HepG2 (cell line): ENCODE data around the gene SPACA1. TPM values are rescaled to one million over a fixed set of nuclear protein-coding genes. Genes with fewer than 3 reads are reported as not detected.
A peak's percentile ranks its signal among the peaks of the same experiment; 100 is the strongest.

ENCODE experiments used
- ATAC-seq: fragments of 200-7000 bp; cut with Tn5 transposase; 3 replicates; pipeline ENCODE4 v1.9.1; 2020; ENCODE audit warnings: mild to moderate bottlenecking, moderate library complexity
- BruUV-seq: library from RNA; stranded (reverse); fragments of 400-500 nt; replicated peaks from 2 replicates; lab custom pipeline; 2021; lab: Mats Ljungman, UMichigan
- CTCF ChIA-PET: fragments of 300-600 bp; formaldehyde crosslinking; extraction: SDS; loops from one replicate; lab custom pipeline; 2021; ENCODE audit warnings: low total read pairs, inconsistent platforms, low intra/inter-chr PET ratio; lab: Yijun Ruan, JAX
- POLR2A ChIA-PET: fragments of 350-600 bp; sonication (Branson Sonifier 250); formaldehyde crosslinking; loops from one replicate; lab custom pipeline; 2020; ENCODE audit warnings: antibody characterized with exemption, inconsistent platforms; lab: Yijun Ruan, JAX
- DNase-seq: peaks from one replicate; pipeline ENCODE4 v3.0.0-alpha.2; 2015; ENCODE audit warnings: low spot score
- FAIRE-seq: peaks from 3 replicates; lab custom pipeline; 2011; peaks lifted over from hg19 to GRCh38; lab: Jason Lieb, UNC
- H2AFZ ChIP-seq: one replicate; pipeline ENCODE4 v1.6.1; 2011; ENCODE audit warnings: low read length, inconsistent platforms
- H3K27ac ChIP-seq: fragments of 300-600 bp; 3 replicates; pipeline ENCODE4 v1.8.0; 2011; ENCODE audit warnings: mixed run types, mild to moderate bottlenecking, mixed read lengths, low read length, inconsistent platforms; ENCODE audit not compliant: insufficient read depth; ENCODE audit errors: extremely low read length
- H3K27me3 ChIP-seq, 2 experiments: fragments of 200-600 bp in 1 of 2; 2 replicates in 1 of 2; 3 replicates in 1 of 2; pipeline versions ENCODE4 v1.6.0 to v1.8.0; 2011; ENCODE audit warnings: low read length in 2 of 2, mild to moderate bottlenecking in 2 of 2, moderate library complexity in 2 of 2, inconsistent platforms in 1 of 2; ENCODE audit not compliant: insufficient read depth in 2 of 2, control insufficient read depth in 1 of 2
- H3K36me3 ChIP-seq, 2 experiments: fragments of 200-600 bp in 1 of 2; replicated peaks in 1 of 2; 2 replicates in 1 of 2; 3 replicates in 1 of 2; pipeline versions ENCODE4 v1.5.1 to v1.8.0; 2011; ENCODE audit warnings: low read length in 2 of 2, inconsistent platforms in 1 of 2; ENCODE audit not compliant: insufficient read depth in 2 of 2, control insufficient read depth in 1 of 2
- H3K4me1 ChIP-seq: 2 replicates; pipeline ENCODE4 v1.5.1; 2012; ENCODE audit warnings: low read length, inconsistent platforms; ENCODE audit not compliant: insufficient read depth
- H3K4me2 ChIP-seq: 2 replicates; pipeline ENCODE4 v1.6.0; 2011; ENCODE audit warnings: low read depth, low read length, inconsistent platforms
- H3K4me3 ChIP-seq, 3 experiments: fragments of 200-600 bp in 1 of 3; sonication (generic), shearing (Covaris generic) in 1 of 3; replicated peaks in 1 of 3; 2 replicates each; pipeline ENCODE4 v1.5.1; 2011 to 2016; ENCODE audit warnings: low read length in 3 of 3, inconsistent platforms in 2 of 3, low read depth in 2 of 3, mild to moderate bottlenecking in 2 of 3, control low read depth in 1 of 3, mixed read lengths in 1 of 3; ENCODE audit not compliant: insufficient read depth in 1 of 3
- H3K79me2 ChIP-seq: one replicate; pipeline ENCODE4 v1.6.1; 2011; ENCODE audit warnings: low read length, inconsistent platforms; ENCODE audit not compliant: insufficient read depth
- H3K9ac ChIP-seq: 2 replicates; pipeline ENCODE4 v1.6.0; 2011; ENCODE audit warnings: mild to moderate bottlenecking, low read depth, low read length, inconsistent platforms; ENCODE audit not compliant: insufficient read depth
- H3K9me3 ChIP-seq: 2 replicates; pipeline ENCODE4 v1.5.1; 2012; ENCODE audit warnings: mild to moderate bottlenecking, low read length
- H4K20me1 ChIP-seq: 2 replicates; pipeline ENCODE4 v1.6.0; 2011; ENCODE audit warnings: inconsistent platforms, mild to moderate bottlenecking, low read length, moderate library complexity; ENCODE audit not compliant: insufficient read depth
- FOXO1 ChIP-seq: sonication (generic); formaldehyde crosslinking; IDR thresholded peaks from 2 replicates; pipeline ENCODE4 v1.4.0; 2020; ENCODE audit warnings: missing genetic modification reagents
- HMG20A ChIP-seq: IDR thresholded peaks from 2 replicates; pipeline ENCODE4 v1.6.1; 2016; ENCODE audit warnings: borderline replicate concordance
- KDM5A ChIP-seq: fragments of 200-600 bp; sonication (generic); IDR thresholded peaks from 2 replicates; pipeline ENCODE4 v1.7.0; 2018; ENCODE audit warnings: antibody characterized with exemption, mild to moderate bottlenecking, low read length, borderline replicate concordance
- SIN3A ChIP-seq: IDR thresholded peaks from 2 replicates; pipeline ENCODE4 v1.6.1; 2011; ENCODE audit warnings: low read depth, mild to moderate bottlenecking, control low read depth, low read length, borderline replicate concordance
- SRY ChIP-seq: sonication (generic); formaldehyde crosslinking; IDR thresholded peaks from 2 replicates; pipeline ENCODE4 v1.8.0; 2022; ENCODE audit warnings: mild to moderate bottlenecking, missing genetic modification reagents
- TFDP2 ChIP-seq: sonication (generic); formaldehyde crosslinking; IDR thresholded peaks from 2 replicates; pipeline ENCODE4 v1.4.0; 2020; ENCODE audit warnings: missing genetic modification reagents
- TSC22D2 ChIP-seq: sonication (generic); formaldehyde crosslinking; IDR thresholded peaks from 2 replicates; pipeline ENCODE4 v1.5.1; 2020; ENCODE audit warnings: missing genetic modification reagents, mild to moderate bottlenecking, borderline replicate concordance
- USF2 ChIP-seq, 2 experiments: sonication (generic) in 1 of 2; formaldehyde crosslinking in 1 of 2; IDR thresholded peaks; 2 replicates each; pipeline versions ENCODE4 v1.5.1 to v1.6.1; 2011 to 2020; ENCODE audit warnings: borderline replicate concordance in 1 of 2, low read depth in 1 of 2, low read length in 1 of 2, mild to moderate bottlenecking in 1 of 2, missing genetic modification reagents in 1 of 2, moderate library complexity in 1 of 2
- ZFP37 ChIP-seq: sonication (generic); formaldehyde crosslinking; IDR thresholded peaks from 2 replicates; pipeline ENCODE4 v1.4.0; 2020; ENCODE audit warnings: missing genetic modification reagents, borderline replicate concordance
- ZNF280D ChIP-seq: sonication (generic); formaldehyde crosslinking; IDR thresholded peaks from 2 replicates; pipeline ENCODE4 v1.5.1; 2020; ENCODE audit warnings: mild to moderate bottlenecking, missing genetic modification reagents
- ZNF296 ChIP-seq: sonication (generic); formaldehyde crosslinking; conservative IDR thresholded peaks from 2 replicates; pipeline ENCODE4 v1.5.0; 2020; ENCODE audit warnings: mild to moderate bottlenecking, missing genetic modification reagents
- ZNF552 ChIP-seq: sonication (generic); formaldehyde crosslinking; IDR thresholded peaks from 2 replicates; pipeline ENCODE4 v1.9.0; 2022; ENCODE audit warnings: missing genetic modification reagents, mild to moderate bottlenecking, borderline replicate concordance
- WGBS: methylation state at CpG from one replicate; pipeline ENCODE4 v1.1.6; 2017; ENCODE audit warnings: low lambda C conversion rate; 5-methylcytosine and 5-hydroxymethylcytosine counted together
- in situ Hi-C: cut with HindIII; loops from 2 replicates; pipeline ENCODE4 v1.10.0; 2017; ENCODE audit warnings: low pct_unique_long_range_greater_than_20kb; ENCODE audit not compliant: extremely low pct_ligation_motif_present
- intact Hi-C: fragments of 100-400 bp; cut with micrococcal nuclease; formaldehyde crosslinking; loops from one replicate; pipeline ENCODE4 v1.10.0; 2022; ENCODE audit not compliant: unreplicated experiment
- polyA plus RNA-seq, 8 experiments: library from polyadenylated mRNA; depleted of rRNA in 3 of 8; stranded (reverse) in 7 of 8; unstranded in 1 of 8; fragments of >200 nt; fragmentation: Illumina TruSeq in 4 of 8; extraction: Trizol in 4 of 8; gene quantifications; 2 replicates each; pipeline versions ENCODE4 v1.2.1 to v1.2.3, GENCODE V29; 2011 to 2016; ENCODE audit warnings: low read depth in 4 of 8, missing spikeins in 1 of 8, mixed read lengths in 1 of 8; ENCODE audit not compliant: insufficient read depth in 1 of 8
- total RNA-seq, 5 experiments: library from RNA; depleted of rRNA; stranded (reverse); fragments of >200 nt; fragmentation: Illumina TruSeq; extraction: Trizol; gene quantifications; 2 replicates each; pipeline ENCODE4 v1.2.3, GENCODE V29; 2016; ENCODE audit warnings: low read depth in 1 of 5

SPACA1 gene
- total and polyA plus RNA-seq, 2 of the 13 experiments (the other 11 are each of a cell fraction or from before 2014, with no cell fraction given): 0.07 TPM; not detected in 1

GRCh38 chr6:88031550-88031949 lies 16.1 kb upstream of the SPACA1 start:
- peaks cover 39% of the 10 kb centered on the region for H3K9me3 ChIP-seq
- in situ Hi-C loops: no loop called here
- ATAC-seq (no peak), FAIRE-seq (no peak), DNase-seq (no peak)
- CTCF ChIA-PET: no interaction called here
- no peak overlapping the region for H3K4me3 ChIP-seq
- TF ChIP-seq ZNF296 (CRISPR knock-in tag): no peak
- 0 out of 2 replicates have a peak, but pooled peaks have one; percentile 29 for TF ChIP-seq ZNF280D (CRISPR knock-in tag)
- POLR2A ChIA-PET: no interaction called here
- no peak overlapping the region for H3K4me2 ChIP-seq
- H3K36me3 ChIP-seq: no peaks in the 10 kb centered on the region
- H3K4me1 ChIP-seq: no peaks in the 10 kb centered on the region
- intact Hi-C loops: no loop called here
- H3K27ac ChIP-seq: no peak overlapping the region
- BruUV-seq: no TSS peak
- no peaks in the 10 kb centered on the region for H4K20me1 ChIP-seq
- no peaks in the 10 kb centered on the region for H3K27me3 ChIP-seq
- H3K79me2 ChIP-seq: no peaks in the 10 kb centered on the region
- no peak overlapping the region for H2AFZ ChIP-seq
- H3K9ac ChIP-seq: no peak overlapping the region
- WGBS: 0% methylated on average over 1 of the region's 1 CpG

GRCh38 chr6:88044530-88044929 lies 3.1 kb upstream of the SPACA1 start:
- ChIA-PET CTCF (no interaction called here), POLR2A (no interaction called here)
- no peak overlapping the region for H3K27ac ChIP-seq
- H3K9me3 ChIP-seq: no peaks in the 10 kb centered on the region
- no peaks in the 10 kb centered on the region for H3K4me1 ChIP-seq
- no peak overlapping the region for H3K9ac ChIP-seq
- H4K20me1 ChIP-seq: no peaks in the 10 kb centered on the region
- no peaks in the 10 kb centered on the region; a peak in 1 of 5 replicates for H3K27me3 ChIP-seq
- no peak overlapping the region for H3K4me2 ChIP-seq
- H3K79me2 ChIP-seq: no peaks in the 10 kb centered on the region
- in situ Hi-C loops (no loop called here), intact Hi-C loops (no loop called here)
- no peak overlapping the region for H2AFZ ChIP-seq
- FAIRE-seq (no peak), ATAC-seq (no peak), DNase-seq (no peak)
- H3K4me3 ChIP-seq: no peak overlapping the region
- no peaks in the 10 kb centered on the region for H3K36me3 ChIP-seq
- no TSS peak for BruUV-seq
- no peak for TF ChIP-seq SRY (CRISPR knock-in tag)
- no peak for TF ChIP-seq TSC22D2 (CRISPR knock-in tag)
- TF ChIP-seq USF2 (IDR thresholded peaks at IDR 0.05; ENCODE audit: low read depth, low read length): no peak
- TF ChIP-seq USF2 (CRISPR knock-in tag; IDR thresholded peaks at IDR 0.05; ENCODE audit: borderline replicate concordance): no peak
- no peak for TF ChIP-seq FOXO1 (CRISPR knock-in tag)
- no peak for TF ChIP-seq ZFP37 (CRISPR knock-in tag)
- TF ChIP-seq KDM5A: no peak
- no peak for TF ChIP-seq HMG20A (CRISPR knock-in tag)
- no peak for TF ChIP-seq TFDP2 (CRISPR knock-in tag)
- TF ChIP-seq SIN3A: no peak
- TF ChIP-seq ZNF552: no peak
